ENCODE data around the gene ZNF195.
"Not testable (repeated sequence)": the region's sequence is repeated elsewhere in the genome, so short reads cannot be mapped to it uniquely, and the experiment has no call there.

GRCh38 chr11:3423138-3423731, 44.3 kb upstream of the ZNF195 start:
- not testable (repeated sequence) for TF ChIP-seq CTCF (conservative IDR thresholded peaks at IDR 0.05; ENCODE audit: low read depth in 2 of 2); POLR2AphosphoS5 (IDR thresholded peaks at IDR 0.05; ENCODE audit: low read depth); CREB1 (CRISPR knock-in tag; IDR thresholded peaks at IDR 0.05; ENCODE audit: low read depth); EZH2 (IDR thresholded peaks at IDR 0.05; ENCODE audit: low read depth, unreplicated experiment); JUNB (IDR thresholded peaks at IDR 0.05; ENCODE audit: unreplicated experiment); ZNF462 (CRISPR knock-in tag; IDR thresholded peaks at IDR 0.05); EZH2phosphoT487 (IDR thresholded peaks at IDR 0.05; ENCODE audit: unreplicated experiment)
- TF ChIP-seq, protein P1, sequence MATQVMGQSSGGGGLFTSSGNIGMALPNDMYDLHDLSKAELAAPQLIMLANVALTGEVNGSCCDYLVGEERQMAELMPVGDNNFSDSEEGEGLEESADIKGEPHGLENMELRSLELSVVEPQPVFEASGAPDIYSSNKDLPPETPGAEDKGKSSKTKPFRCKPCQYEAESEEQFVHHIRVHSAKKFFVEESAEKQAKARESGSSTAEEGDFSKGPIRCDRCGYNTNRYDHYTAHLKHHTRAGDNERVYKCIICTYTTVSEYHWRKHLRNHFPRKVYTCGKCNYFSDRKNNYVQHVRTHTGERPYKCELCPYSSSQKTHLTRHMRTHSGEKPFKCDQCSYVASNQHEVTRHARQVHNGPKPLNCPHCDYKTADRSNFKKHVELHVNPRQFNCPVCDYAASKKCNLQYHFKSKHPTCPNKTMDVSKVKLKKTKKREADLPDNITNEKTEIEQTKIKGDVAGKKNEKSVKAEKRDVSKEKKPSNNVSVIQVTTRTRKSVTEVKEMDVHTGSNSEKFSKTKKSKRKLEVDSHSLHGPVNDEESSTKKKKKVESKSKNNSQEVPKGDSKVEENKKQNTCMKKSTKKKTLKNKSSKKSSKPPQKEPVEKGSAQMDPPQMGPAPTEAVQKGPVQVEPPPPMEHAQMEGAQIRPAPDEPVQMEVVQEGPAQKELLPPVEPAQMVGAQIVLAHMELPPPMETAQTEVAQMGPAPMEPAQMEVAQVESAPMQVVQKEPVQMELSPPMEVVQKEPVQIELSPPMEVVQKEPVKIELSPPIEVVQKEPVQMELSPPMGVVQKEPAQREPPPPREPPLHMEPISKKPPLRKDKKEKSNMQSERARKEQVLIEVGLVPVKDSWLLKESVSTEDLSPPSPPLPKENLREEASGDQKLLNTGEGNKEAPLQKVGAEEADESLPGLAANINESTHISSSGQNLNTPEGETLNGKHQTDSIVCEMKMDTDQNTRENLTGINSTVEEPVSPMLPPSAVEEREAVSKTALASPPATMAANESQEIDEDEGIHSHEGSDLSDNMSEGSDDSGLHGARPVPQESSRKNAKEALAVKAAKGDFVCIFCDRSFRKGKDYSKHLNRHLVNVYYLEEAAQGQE (IDR thresholded peaks at IDR 0.05; ENCODE audit: unreplicated experiment): not testable (repeated sequence)
